Liver (tissue), 9 donors: ENCODE data around the gene HELLS. TPM values are rescaled to one million over a fixed set of nuclear protein-coding genes. Genes with fewer than 3 reads are reported as not detected.

ENCODE experiments used
- DNase-seq: peaks from one replicate; pipeline ENCODE4 v3.0.0-alpha.2; 2017; ENCODE audit warnings: low spot score
- H3K27ac ChIP-seq, 2 donors: one replicate each; pipeline ENCODE4 v1.7.0; 2013; ENCODE audit warnings: inconsistent platforms in 2 of 2, low read length in 2 of 2, control low read depth in 1 of 2, low read depth in 1 of 2, mild to moderate bottlenecking in 1 of 2
- H3K27me3 ChIP-seq, 4 donors: one replicate each; pipeline versions ENCODE4 v1.6.1 to v1.7.0; 2013; ENCODE audit warnings: low read length in 3 of 4, inconsistent platforms in 1 of 4, mild to moderate bottlenecking in 1 of 4, moderate library complexity in 1 of 4; ENCODE audit not compliant: control insufficient read depth in 4 of 4, insufficient read depth in 4 of 4
- H3K36me3 ChIP-seq, 4 donors: one replicate each; pipeline versions ENCODE4 v1.6.1 to v1.7.0; 2013; ENCODE audit warnings: low read length in 3 of 4, mild to moderate bottlenecking in 3 of 4, low read depth in 1 of 4, moderate library complexity in 1 of 4; ENCODE audit not compliant: control insufficient read depth in 4 of 4, insufficient read depth in 3 of 4
- H3K4me1 ChIP-seq, 4 donors: one replicate each; pipeline versions ENCODE4 v1.6.1 to v1.7.0; 2013; ENCODE audit warnings: low read length in 3 of 4, mild to moderate bottlenecking in 3 of 4, moderate library complexity in 1 of 4; ENCODE audit not compliant: control insufficient read depth in 4 of 4, insufficient read depth in 4 of 4
- H3K4me3 ChIP-seq, 3 donors: one replicate each; pipeline versions ENCODE4 v1.6.1 to v1.7.0; 2013; ENCODE audit warnings: low read length in 3 of 3, control low read depth in 1 of 3, low read depth in 1 of 3, mild to moderate bottlenecking in 1 of 3
- H3K9ac ChIP-seq, 2 donors: one replicate each; pipeline ENCODE4 v1.7.0; 2013; ENCODE audit warnings: low read length in 2 of 2, mild to moderate bottlenecking in 2 of 2, moderate library complexity in 2 of 2, control low read depth in 1 of 2, low read depth in 1 of 2
- H3K9me3 ChIP-seq, 4 donors: one replicate each; pipeline versions ENCODE4 v1.6.1 to v1.7.0; 2013; ENCODE audit warnings: low read length in 3 of 4; ENCODE audit not compliant: control insufficient read depth in 4 of 4
- ATF3 ChIP-seq: IDR thresholded peaks from 2 replicates; pipeline ENCODE4 v1.6.1; 2016; ENCODE audit warnings: antibody characterized with exemption
- CTCF ChIP-seq: fragments of 150-350 bp; IDR thresholded peaks from 2 replicates; pipeline ENCODE4 v1.5.1; 2017; ENCODE audit warnings: improper control_type of control experiment, low read depth, low read length; ENCODE audit not compliant: missing input control
- FOXA1 ChIP-seq: IDR thresholded peaks from 2 replicates; pipeline ENCODE4 v1.6.1; 2016; ENCODE audit warnings: antibody characterized with exemption
- FOXA2 ChIP-seq: IDR thresholded peaks from 2 replicates; pipeline ENCODE4 v1.6.1; 2016; ENCODE audit warnings: antibody characterized with exemption
- GABPA ChIP-seq, 2 donors: IDR thresholded peaks in 1 of 2; conservative IDR thresholded peaks in 1 of 2; 2 replicates each; pipeline ENCODE4 v1.6.1; 2016; ENCODE audit warnings: antibody characterized with exemption in 2 of 2, mild to moderate bottlenecking in 1 of 2, moderate library complexity in 1 of 2
- NR2F2 ChIP-seq: IDR thresholded peaks from 2 replicates; pipeline ENCODE4 v1.6.1; 2016; ENCODE audit warnings: antibody characterized with exemption
- RAD21 ChIP-seq, 2 donors: IDR thresholded peaks; 2 replicates each; pipeline ENCODE4 v1.6.1; 2016; ENCODE audit warnings: antibody characterized with exemption in 2 of 2, mild to moderate bottlenecking in 2 of 2
- REST ChIP-seq: IDR thresholded peaks from 2 replicates; pipeline ENCODE4 v1.6.1; 2016; ENCODE audit warnings: antibody characterized with exemption, mild to moderate bottlenecking
- SP1 ChIP-seq: IDR thresholded peaks from 2 replicates; pipeline ENCODE4 v1.6.1; 2018; ENCODE audit warnings: antibody characterized with exemption, mild to moderate bottlenecking
- TAF1 ChIP-seq: conservative IDR thresholded peaks from 2 replicates; pipeline ENCODE4 v1.6.1; 2016; ENCODE audit warnings: antibody characterized with exemption, mild to moderate bottlenecking
- YY1 ChIP-seq: IDR thresholded peaks from 2 replicates; pipeline ENCODE4 v1.6.1; 2016; ENCODE audit warnings: antibody characterized with exemption, mild to moderate bottlenecking
- ZBTB33 ChIP-seq: IDR thresholded peaks from 2 replicates; pipeline ENCODE4 v1.6.1; 2016; ENCODE audit warnings: antibody characterized with exemption
- WGBS: extraction: QIAGEN DNeasy Blood & Tissue Kit; methylation state at CpG from one replicate; pipeline ENCODE4 v1.1.7; 2013; 5-methylcytosine and 5-hydroxymethylcytosine counted together
- polyA plus RNA-seq, 2 donors: library from polyadenylated mRNA; stranded (reverse) in 1 of 2; unstranded in 1 of 2; fragments of 200-250 nt in 1 of 2; fragments of >200 nt in 1 of 2; fragmentation: Nextera tagmentation in 1 of 2; extraction: Ambion mirVana in 1 of 2; gene quantifications; one replicate each; pipeline versions ENCODE4 v1.2.1 to v1.2.3, GENCODE V29; 2013 to 2015
- total RNA-seq, 2 donors: library from RNA; depleted of rRNA; stranded (reverse); fragments of >200 nt; gene quantifications; one replicate each; pipeline ENCODE4 v1.2.3, GENCODE V29; 2014
- donor health status: healthy.
- donor health status: healthy.
- donor health status: healthy.
- donor health status: healthy.
- donor health status: healthy.

Gene HELLS
- total and polyA plus RNA-seq, 4 donors = 1.2 to 56.4 (median 1.8) TPM

GRCh38 chr10:94591461-94592205 lies 46.0 kb downstream of the HELLS start:
- Histone ChIP-seq H3K27ac (no peak overlapping the region), H3K27me3 (no peaks in the 10 kb centered on the region), H3K4me3 (no peak overlapping the region), H3K9ac (no peak overlapping the region), H3K9me3 (no peaks in the 10 kb centered on the region), H3K36me3 (no peaks in the 10 kb centered on the region), H3K4me1 (no peaks in the 10 kb centered on the region)
- 96% methylated on average over 1 of the region's 1 CpG for WGBS
- TF ChIP-seq TAF1 (no peak), NR2F2 (no peak)
- DNase-seq = no peak

GRCh38 chr10:94602729-94603515 lies 57.3 kb downstream of the HELLS start:
- H3K27ac ChIP-seq = no peak overlapping the region
- H3K36me3 ChIP-seq = no peaks in the 10 kb centered on the region
- DNase-seq = no peak
- H3K9ac ChIP-seq = no peak overlapping the region
- no peak overlapping the region for H3K4me3 ChIP-seq
- H3K27me3 ChIP-seq = no peaks in the 10 kb centered on the region
- WGBS = 86% methylated on average over 8 of the region's 8 CpGs
- TF ChIP-seq ZBTB33 = no peak
- TF ChIP-seq FOXA2 = no peak
- no peak for TF ChIP-seq TAF1
- TF ChIP-seq FOXA1 = no peak
- H3K4me1 ChIP-seq = no peaks in the 10 kb centered on the region
- H3K9me3 ChIP-seq = no peaks in the 10 kb centered on the region

- TF ChIP-seq NR2F2 = no peak
- no peak for TF ChIP-seq CTCF
- no peak for TF ChIP-seq GABPA (IDR thresholded peaks at IDR 0.05 in 1 of 2, conservative IDR thresholded peaks at IDR 0.05 in 1 of 2)
- no peak for TF ChIP-seq YY1
- no peak for TF ChIP-seq REST
- no peak for TF ChIP-seq RAD21 (IDR thresholded peaks at IDR 0.05)
- TF ChIP-seq ZBTB33 = no peak
- TF ChIP-seq ATF3 = no peak
- no peak for TF ChIP-seq SP1
- 88% methylated on average over 1 of the region's 1 CpG for WGBS
- H3K4me1 ChIP-seq = no peaks in the 10 kb centered on the region
Observed at GRCh38 chr10:94607111-94607510, 61.5 kb downstream of the HELLS start.

More at GRCh38 chr10:94607111-94607510, 61.5 kb downstream of the HELLS start:
- Histone ChIP-seq H3K36me3 (no peaks in the 10 kb centered on the region), H3K9me3 (no peaks in the 10 kb centered on the region), H3K27ac (no peak overlapping the region), H3K9ac (no peak overlapping the region), H3K4me3 (no peak overlapping the region), H3K27me3 (no peaks in the 10 kb centered on the region)
- DNase-seq = no peak
